DOHH2 (cell line): ENCODE results near the gene PALM.

Source experiments
- H3F3A ChIP-seq: fragments of 200-600 bp; sonication (generic), shearing (Covaris generic); 2 replicates; pipeline ENCODE4 v1.6.0; 2016; ENCODE audit warnings: antibody characterized with exemption, mild to moderate bottlenecking; ENCODE audit not compliant: control insufficient read depth, insufficient read depth
- H3K27ac ChIP-seq: fragments of 200-600 bp; sonication (generic); 2 replicates; pipeline ENCODE4 v1.5.1; 2014; ENCODE audit warnings: low read depth, mild to moderate bottlenecking, low read length, moderate library complexity
- H3K27me3 ChIP-seq: fragments of 200-600 bp; sonication (generic); 2 replicates; pipeline ENCODE4 v1.6.1; 2014; ENCODE audit warnings: mild to moderate bottlenecking, low read length, mixed read lengths; ENCODE audit not compliant: control insufficient read depth
- H3K36me3 ChIP-seq: fragments of 200-600 bp; sonication (generic); 2 replicates; pipeline ENCODE4 v1.6.1; 2014; ENCODE audit warnings: mild to moderate bottlenecking, low read length, moderate library complexity, mixed read lengths; ENCODE audit not compliant: control insufficient read depth
- H3K4me1 ChIP-seq: fragments of 200-600 bp; sonication (generic); 2 replicates; pipeline ENCODE4 v1.6.1; 2014; ENCODE audit warnings: mild to moderate bottlenecking, low read length, mixed read lengths; ENCODE audit not compliant: control insufficient read depth
- H3K4me2 ChIP-seq: fragments of 200-600 bp; sonication (generic); 2 replicates; pipeline ENCODE4 v1.6.0; 2014; ENCODE audit warnings: mild to moderate bottlenecking, low read length, moderate library complexity
- H3K4me3 ChIP-seq: fragments of 200-600 bp; sonication (generic); 2 replicates; pipeline ENCODE4 v1.5.1; 2014; ENCODE audit warnings: mild to moderate bottlenecking, low read length, mixed read lengths
- H3K79me2 ChIP-seq: fragments of 200-600 bp; sonication (generic); 2 replicates; pipeline ENCODE4 v1.6.1; 2014; ENCODE audit warnings: mild to moderate bottlenecking, low read length, mixed read lengths; ENCODE audit not compliant: control insufficient read depth
- H3K9me2 ChIP-seq: fragments of 200-600 bp; sonication (generic); replicated peaks from 2 replicates; pipeline ENCODE4 v1.6.1; 2014; ENCODE audit warnings: mild to moderate bottlenecking, low read length, mixed read lengths; ENCODE audit not compliant: control insufficient read depth
- H3K9me3 ChIP-seq: fragments of 200-600 bp; sonication (generic); 2 replicates; pipeline ENCODE4 v1.6.1; 2014; ENCODE audit warnings: antibody characterized with exemption, low read length, mixed read lengths; ENCODE audit not compliant: control insufficient read depth, insufficient read depth
- H4K20me1 ChIP-seq: fragments of 200-600 bp; sonication (generic); 2 replicates; pipeline ENCODE4 v1.6.0; 2014; ENCODE audit warnings: low read depth, mild to moderate bottlenecking, antibody characterized with exemption, low read length, moderate library complexity; ENCODE audit not compliant: control insufficient read depth, insufficient read depth
- CTCF ChIP-seq: fragments of 200-600 bp; sonication (generic); IDR thresholded peaks from one replicate; pipeline ENCODE4 v1.5.1; 2014; ENCODE audit warnings: antibody characterized with exemption, mild to moderate bottlenecking, low read depth, low read length; ENCODE audit not compliant: poor library complexity, severe bottlenecking
- EZH2phosphoT487 ChIP-seq: fragments of 200-600 bp; sonication (generic); IDR thresholded peaks from 2 replicates; pipeline ENCODE4 v1.6.1; 2017; ENCODE audit warnings: borderline replicate concordance, mild to moderate bottlenecking, antibody characterized with exemption, low read length, moderate library complexity, mixed read lengths

The PALM gene

GRCh38 chr19:754530-754929 is 45.8 kb downstream of the PALM start:
- no peaks in the 10 kb centered on the region for H3K27me3 ChIP-seq
- H3K4me2 ChIP-seq: no peak overlapping the region
- H3F3A ChIP-seq: no peaks in the 10 kb centered on the region
- no peaks in the 10 kb centered on the region for H4K20me1 ChIP-seq
- no peaks in the 10 kb centered on the region for H3K9me2 ChIP-seq
- no peaks in the 10 kb centered on the region for H3K79me2 ChIP-seq
- H3K27ac ChIP-seq: no peak overlapping the region
- no peaks in the 10 kb centered on the region for H3K36me3 ChIP-seq
- no peak overlapping the region for H3K4me3 ChIP-seq
- peaks cover 21% of the 10 kb centered on the region; the same call in 1 of the 2 replicates for H3K9me3 ChIP-seq
- no peak for TF ChIP-seq CTCF
- TF ChIP-seq EZH2phosphoT487: no peak
- H3K4me1 ChIP-seq: no peaks in the 10 kb centered on the region

GRCh38 chr19:755063-755462 is 46.3 kb downstream of the PALM start:
- no peaks in the 10 kb centered on the region for H3F3A ChIP-seq
- H3K4me3 ChIP-seq: no peak overlapping the region
- no peaks in the 10 kb centered on the region for H3K79me2 ChIP-seq
- TF ChIP-seq CTCF: no peak
- no peak for TF ChIP-seq EZH2phosphoT487
- peaks cover 21% of the 10 kb centered on the region; the same call in 1 of the 2 replicates for H3K9me3 ChIP-seq
- no peak overlapping the region for H3K27ac ChIP-seq
- H3K36me3 ChIP-seq: no peaks in the 10 kb centered on the region
- H3K4me1 ChIP-seq: no peaks in the 10 kb centered on the region
- H4K20me1 ChIP-seq: no peaks in the 10 kb centered on the region
- H3K27me3 ChIP-seq: no peaks in the 10 kb centered on the region
- no peaks in the 10 kb centered on the region for H3K9me2 ChIP-seq
- H3K4me2 ChIP-seq: no peak overlapping the region

GRCh38 chr19:756236-756635 is 47.5 kb downstream of the PALM start:
- no peak overlapping the region for H3K4me2 ChIP-seq
- H3K4me3 ChIP-seq: no peak overlapping the region
- no peaks in the 10 kb centered on the region for H3K79me2 ChIP-seq
- no peaks in the 10 kb centered on the region for H3F3A ChIP-seq
- no peaks in the 10 kb centered on the region for H3K27me3 ChIP-seq
- TF ChIP-seq CTCF (no peak), EZH2phosphoT487 (no peak)
- H3K27ac ChIP-seq: no peak overlapping the region
- H3K9me2 ChIP-seq: no peaks in the 10 kb centered on the region
- H4K20me1 ChIP-seq: no peaks in the 10 kb centered on the region
- peaks cover 21% of the 10 kb centered on the region; the same call in 1 of the 2 replicates for H3K9me3 ChIP-seq
- H3K4me1 ChIP-seq: no peaks in the 10 kb centered on the region
- H3K36me3 ChIP-seq: no peaks in the 10 kb centered on the region
